AG08396 (cell line): ENCODE results near the gene PAQR9.
"Not testable (repeated sequence)": the region's sequence is repeated elsewhere in the genome, so short reads cannot be mapped to it uniquely, and the experiment has no call there.

Experiments used
- DNase-seq: peaks from one replicate; pipeline ENCODE4 v3.0.0; 2012; ENCODE audit warnings: low spot score, mixed read lengths

The PAQR9 gene, protein sequence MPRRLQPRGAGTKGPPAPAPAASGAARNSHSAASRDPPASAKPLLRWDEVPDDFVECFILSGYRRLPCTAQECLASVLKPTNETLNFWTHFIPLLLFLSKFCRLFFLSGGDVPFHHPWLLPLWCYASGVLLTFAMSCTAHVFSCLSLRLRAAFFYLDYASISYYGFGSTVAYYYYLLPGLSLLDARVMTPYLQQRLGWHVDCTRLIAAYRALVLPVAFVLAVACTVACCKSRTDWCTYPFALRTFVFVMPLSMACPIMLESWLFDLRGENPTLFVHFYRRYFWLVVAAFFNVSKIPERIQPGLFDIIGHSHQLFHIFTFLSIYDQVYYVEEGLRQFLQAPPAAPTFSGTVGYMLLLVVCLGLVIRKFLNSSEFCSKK

GRCh38 chr3:142963516-142964448 is at the start of gene PAQR9:
TSS of gene PAQR9 (minus strand) at chr3:142963674. CDS start at chr3:142963336, 338 bp downstream.
- DNase-seq = peak; percentile 53

GRCh38 chr3:143011705-143012104 is 48.2 kb upstream of the PAQR9 start:
- DNase-seq = no peak

DNA sequence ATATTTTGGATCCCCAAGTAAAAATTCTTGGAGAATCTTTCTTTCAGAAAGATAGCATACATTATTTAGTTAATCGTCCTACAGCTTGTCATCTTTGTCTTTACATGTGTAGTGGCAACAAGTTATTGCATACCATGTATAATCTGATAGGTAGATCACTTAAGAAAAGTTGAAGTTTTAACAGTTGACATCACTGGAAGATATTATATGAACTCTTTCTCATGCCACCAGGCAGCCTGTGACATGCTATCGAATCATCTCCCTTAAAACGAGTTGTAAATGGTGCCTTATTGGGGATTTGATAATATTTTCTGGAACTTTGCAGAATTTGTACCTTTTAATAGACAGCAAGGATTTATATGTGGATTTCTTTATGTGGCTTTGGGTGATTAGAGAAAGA is 46.5 kb upstream of the PAQR9 start:
- DNase-seq = no peak

DNA sequence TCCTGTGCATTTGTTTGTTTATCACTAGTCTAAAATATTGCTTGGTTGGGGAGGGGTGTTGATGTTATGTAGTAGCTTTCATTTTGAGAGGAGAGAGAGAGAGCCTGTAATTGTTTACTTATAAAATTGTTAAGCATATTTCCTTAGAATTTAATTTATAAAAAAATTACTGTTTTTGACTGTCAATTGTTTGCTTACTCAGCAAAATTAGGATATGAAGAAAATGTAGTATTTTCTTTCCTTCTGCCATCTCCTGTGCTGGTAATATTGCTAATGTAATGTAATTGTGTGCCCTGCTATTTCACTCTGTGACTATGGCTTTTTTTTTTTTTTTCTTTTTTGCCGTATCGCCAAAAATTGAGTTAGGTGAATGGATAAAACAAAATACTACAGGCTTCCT is 41.3 kb upstream of the PAQR9 start:
- DNase-seq = no peak

DNA sequence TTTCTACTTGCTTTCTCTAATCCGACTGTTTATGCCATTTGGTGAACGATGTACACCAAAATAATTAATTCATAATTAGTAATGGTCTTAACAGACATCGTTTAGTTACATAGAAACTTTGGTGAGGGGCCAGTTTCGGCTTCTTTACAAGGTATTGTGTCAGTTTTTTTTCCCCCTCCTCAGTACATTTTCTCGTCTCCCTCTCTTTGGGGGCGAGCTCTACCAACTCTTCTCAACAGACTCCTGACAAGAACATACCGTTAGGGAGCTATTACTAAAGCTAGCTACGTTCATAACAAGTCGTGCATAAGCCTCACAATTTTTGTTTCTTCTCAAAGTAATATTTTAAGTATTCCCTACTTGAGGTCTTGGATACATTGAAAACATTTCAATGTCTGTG is 39.3 kb upstream of the PAQR9 start:
- no peak for DNase-seq

- no peak for DNase-seq
Observed at GRCh38 chr3:143002083-143002712, 38.7 kb upstream of the PAQR9 start.

GRCh38 chr3:143001369-143002082 is 38.1 kb upstream of the PAQR9 start, which contains the start of gene U2SURP:
TSS of gene U2SURP (plus strand) at chr3:143001570. CDS start at chr3:143001629, 59 bp downstream.
- peak; percentile 95 for DNase-seq

GRCh38 chr3:143001034-143001368 is 37.5 kb upstream of the PAQR9 start:
- DNase-seq = no peak

GRCh38 chr3:143000528-143000927 is 37.1 kb upstream of the PAQR9 start:
- DNase-seq = peak; percentile 24

DNA sequence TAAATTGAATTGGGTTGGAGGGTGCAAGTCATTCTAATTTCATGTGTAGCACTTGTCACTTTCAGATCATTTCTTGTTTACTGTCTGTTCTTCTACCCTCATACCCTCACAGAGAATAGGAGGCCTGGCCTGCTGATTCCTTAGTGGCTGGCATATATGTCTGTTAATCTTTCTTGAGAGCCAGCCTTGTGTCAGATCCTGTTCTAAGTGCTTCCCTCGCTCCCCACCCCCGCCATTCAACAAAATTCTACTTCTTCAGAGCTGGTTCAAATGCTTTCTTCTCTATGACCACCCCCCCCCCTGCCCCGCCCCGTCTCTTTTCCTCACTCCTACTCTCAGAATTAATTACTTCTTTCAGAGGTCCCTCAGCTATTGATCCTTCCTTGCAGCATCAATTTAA is 36.4 kb upstream of the PAQR9 start:
- no peak for DNase-seq

DNA sequence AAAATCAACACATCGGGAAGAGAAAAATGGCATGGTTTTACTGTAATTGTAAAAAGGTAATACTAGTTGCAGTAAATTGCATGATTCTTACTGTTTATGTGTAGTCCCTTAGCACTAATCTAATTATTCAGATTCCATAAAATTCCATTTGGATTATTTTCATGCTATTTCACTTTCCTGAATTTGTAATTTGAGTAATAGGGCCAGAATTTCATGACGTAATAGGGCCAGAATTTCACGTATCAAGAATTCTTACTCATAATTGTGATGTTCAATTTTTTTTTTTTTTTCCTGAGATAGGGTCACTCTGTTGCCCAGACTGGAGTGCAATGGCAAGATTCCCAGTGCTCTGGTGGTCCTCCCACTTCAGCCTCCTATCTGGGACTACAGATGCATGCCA is 35.0 kb upstream of the PAQR9 start:
- no peak for DNase-seq

GRCh38 chr3:142997330-142997729 is 33.9 kb upstream of the PAQR9 start:
- DNase-seq = no peak

- peak; percentile 55 for DNase-seq
Observed at GRCh38 chr3:142993958-142994442, 30.5 kb upstream of the PAQR9 start.

- DNase-seq = no peak
Observed at GRCh38 chr3:142992323-142992722, 28.8 kb upstream of the PAQR9 start.

DNA sequence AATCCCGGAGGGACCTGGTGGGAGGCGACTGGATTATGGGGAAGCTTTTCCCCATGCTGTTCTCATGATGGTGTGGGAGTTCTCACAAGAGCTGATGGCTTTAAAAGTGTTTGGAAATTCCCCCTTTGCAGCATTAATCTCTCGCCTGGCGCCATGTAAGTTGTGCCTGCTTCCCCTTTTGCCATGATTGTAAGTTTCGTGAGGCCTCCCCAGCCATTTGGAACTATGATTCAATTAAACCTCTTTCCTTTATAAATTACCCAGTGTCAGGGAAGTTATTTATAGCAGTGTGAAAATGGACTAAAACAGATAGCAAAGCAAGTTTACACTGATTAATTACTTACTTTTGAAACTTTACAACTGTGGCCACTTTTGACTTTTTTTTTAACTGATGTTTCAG is 27.2 kb upstream of the PAQR9 start:
- no peak for DNase-seq

- DNase-seq = not testable (repeated sequence)
Observed at GRCh38 chr3:142988826-142989225, 25.4 kb upstream of the PAQR9 start.

- not testable (repeated sequence) for DNase-seq
Observed at GRCh38 chr3:142988221-142988620, 24.7 kb upstream of the PAQR9 start.

DNA sequence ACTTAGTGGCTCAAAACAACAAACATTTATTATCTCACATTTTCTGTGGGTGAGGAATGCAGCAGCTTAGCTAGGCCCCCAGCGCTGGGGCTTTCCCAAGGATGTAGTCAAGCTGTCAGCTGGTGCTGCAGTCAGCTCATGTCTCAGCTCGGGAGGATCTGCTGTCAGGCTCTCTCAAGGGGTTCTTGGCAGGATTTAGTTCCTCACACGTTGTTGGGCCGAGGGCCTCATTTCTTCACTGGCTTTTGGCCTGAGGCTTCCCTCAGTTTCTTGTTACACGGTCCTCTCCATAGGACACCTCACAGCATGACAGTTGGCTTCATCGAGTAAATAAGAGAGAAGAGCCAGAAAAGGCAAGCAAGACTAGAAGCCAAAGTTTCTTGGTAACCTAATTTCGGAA is 24.2 kb upstream of the PAQR9 start:
- no peak for DNase-seq

- no peak for DNase-seq
Observed at GRCh38 chr3:142987080-142987700, 23.7 kb upstream of the PAQR9 start.

DNA sequence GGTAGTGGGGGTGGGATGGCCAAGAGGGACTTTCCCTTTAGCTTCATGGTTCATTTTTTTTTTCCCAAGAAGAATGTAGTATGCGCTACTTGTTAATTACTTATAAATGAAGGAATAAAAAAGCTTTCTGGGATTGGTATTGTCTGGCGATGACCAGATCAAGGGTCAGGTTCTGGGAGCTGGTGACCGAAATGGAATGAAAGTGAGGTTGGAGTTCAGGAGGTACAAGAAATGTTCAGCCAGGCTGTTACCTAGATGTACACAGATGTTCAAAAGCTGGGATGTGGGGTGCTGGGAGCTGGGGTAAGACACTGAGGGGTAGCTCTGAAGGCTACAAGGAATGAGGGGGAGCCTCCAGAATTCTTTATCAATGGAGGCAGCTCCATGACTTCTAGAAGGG is 20.8 kb upstream of the PAQR9 start:
- DNase-seq = no peak

GRCh38 chr3:142983318-142983717 is 19.8 kb upstream of the PAQR9 start:
- no peak for DNase-seq
